Epithelial cell of proximal tubule (primary cell): ENCODE data around the gene AP5B1. TPM values are rescaled to one million over a fixed set of nuclear protein-coding genes. Genes with fewer than 3 reads are reported as not detected.
"Not testable (repeated sequence)": the region's sequence is repeated elsewhere in the genome, so short reads cannot be mapped to it uniquely, and the experiment has no call there.

Experiments used
- DNase-seq: peaks from one replicate; pipeline ENCODE4 v3.0.0-alpha.2; 2011; ENCODE audit warnings: low read depth
- H3K4me3 ChIP-seq: 2 replicates; pipeline ENCODE4 v1.5.1; 2011; ENCODE audit warnings: low read depth, mild to moderate bottlenecking, low read length
- CTCF ChIP-seq: conservative IDR thresholded peaks from 2 replicates; pipeline ENCODE4 v1.5.1; 2012; ENCODE audit warnings: low read depth, mild to moderate bottlenecking, low read length
- total RNA-seq: library from RNA; depleted of rRNA; stranded (reverse); fragments of >200 nt; gene quantifications from 2 replicates; pipeline ENCODE4 v1.2.3, GENCODE V29; 2015

The AP5B1 gene
- total RNA-seq, 1 donor from 2014 or later, result 17.9 TPM

DNA sequence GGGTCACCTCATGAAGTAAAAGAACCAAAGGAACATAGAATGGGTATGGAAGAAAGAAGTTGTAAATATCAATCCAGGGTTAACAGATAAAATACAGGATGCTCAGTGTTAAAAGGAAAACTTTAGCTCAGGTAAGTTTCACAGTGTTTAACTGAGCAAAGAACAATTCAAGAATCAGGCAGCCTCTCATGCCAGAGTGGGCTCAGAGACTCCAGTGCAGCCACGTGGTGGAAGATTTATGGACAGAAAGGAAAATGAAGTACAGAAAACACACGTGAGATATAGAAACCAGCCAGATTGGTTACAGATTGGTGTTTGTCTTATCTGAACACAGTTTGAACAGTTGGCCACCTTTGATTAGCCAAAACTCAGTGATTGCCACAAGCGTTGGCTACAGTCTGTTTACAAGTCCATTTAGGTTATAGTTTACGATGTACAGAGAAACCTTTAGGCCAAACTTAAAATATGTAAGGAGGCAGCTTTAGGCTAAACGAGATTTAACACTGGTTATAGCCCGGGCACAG, 9.1 kb downstream of the AP5B1 start:
- no peak for TF ChIP-seq CTCF
- no peak overlapping the region for H3K4me3 ChIP-seq
- no peak for DNase-seq

DNA sequence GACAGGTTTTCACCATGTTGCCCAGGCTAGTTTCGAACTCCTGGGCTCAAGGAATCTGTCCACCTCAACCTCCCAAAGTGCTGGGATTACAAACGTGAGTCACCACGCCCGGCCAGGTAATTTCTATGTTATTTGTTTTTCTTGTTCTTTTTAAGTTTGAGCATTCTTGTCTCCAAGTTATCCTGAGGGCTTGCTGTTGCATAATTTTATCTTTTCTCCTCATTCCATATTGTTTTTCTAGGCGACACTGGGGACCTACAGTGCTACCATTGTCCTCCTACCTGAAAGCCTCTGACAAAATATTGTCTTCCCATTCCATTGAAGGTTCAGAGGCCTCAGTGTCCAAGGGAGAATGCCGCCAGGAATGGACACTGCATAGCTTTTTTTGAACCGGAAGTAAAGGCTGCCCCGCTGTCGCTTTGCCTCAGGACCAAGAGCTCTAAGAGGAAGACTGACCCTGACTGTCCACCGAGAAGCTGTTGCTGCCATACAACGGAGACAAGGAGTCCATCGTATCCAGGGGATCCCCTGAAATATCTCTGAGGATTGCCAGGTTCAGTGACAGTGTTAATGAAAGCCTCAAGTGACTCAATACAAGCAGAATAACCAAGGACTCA, 9.7 kb downstream of the AP5B1 start:
- DNase-seq, result no peak
- H3K4me3 ChIP-seq, result no peak overlapping the region
- no peak for TF ChIP-seq CTCF

DNA sequence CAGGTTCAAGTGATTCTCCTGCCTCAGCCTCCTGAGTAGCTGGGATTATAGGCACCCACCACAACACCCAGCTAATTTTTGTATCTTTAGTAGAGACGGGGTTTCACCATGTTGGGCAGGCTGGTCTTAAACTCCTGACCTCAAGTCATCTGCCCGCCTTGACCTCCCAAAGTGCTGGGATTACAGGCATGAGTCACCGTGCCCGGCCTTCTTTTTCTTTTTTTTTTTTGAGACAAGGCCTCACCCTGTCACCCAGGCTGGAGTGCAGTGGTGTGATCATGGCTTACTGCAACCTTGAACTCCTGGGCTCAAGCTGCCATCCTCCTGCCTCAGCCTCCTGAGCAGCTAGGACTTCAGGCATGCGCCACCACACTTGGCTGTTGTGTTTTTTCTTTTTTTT, 13.0 kb downstream of the AP5B1 start:
- DNase-seq, result not testable (repeated sequence)

GRCh38 chr11:65767406-65767805, 13.4 kb downstream of the AP5B1 start:
- no peak overlapping the region for H3K4me3 ChIP-seq
- DNase-seq, result no peak
- no peak for TF ChIP-seq CTCF

More for the DNA sequence above, 13.0 kb downstream of the AP5B1 start:
- H3K4me3 ChIP-seq, result not testable (repeated sequence)

- no peak overlapping the region for H3K4me3 ChIP-seq
- no peak for TF ChIP-seq CTCF
- no peak for DNase-seq
These were observed 14.2 kb downstream of the AP5B1 start for GRCh38 chr11:65766535-65766934.

DNA sequence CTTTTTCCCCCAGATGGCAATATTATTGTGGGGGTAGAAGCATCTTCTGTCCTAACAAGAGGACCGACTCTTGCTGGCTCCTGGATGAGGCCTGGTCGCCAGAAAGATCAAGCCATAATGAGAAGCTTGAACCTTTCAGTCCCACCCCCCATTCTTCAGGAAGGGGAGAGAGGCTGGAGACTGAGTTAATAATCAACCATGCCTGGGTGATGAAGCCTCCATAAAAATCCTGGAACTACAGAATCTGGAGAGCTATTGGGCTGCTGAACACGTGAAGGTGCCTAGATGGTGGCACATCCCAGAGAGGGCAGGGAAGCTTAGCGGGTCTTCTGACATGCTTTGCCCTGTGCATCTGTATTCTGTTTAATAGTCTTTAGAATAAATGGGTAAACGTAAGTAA, 16.3 kb downstream of the AP5B1 start:
- no peak for DNase-seq
- TF ChIP-seq CTCF, result no peak
- H3K4me3 ChIP-seq, result no peak overlapping the region

- not testable (repeated sequence) for H3K4me3 ChIP-seq, DNase-seq
These were observed 18.0 kb downstream of the AP5B1 start for GRCh38 chr11:65762816-65763215.

- not testable (repeated sequence) for H3K4me3 ChIP-seq, DNase-seq
These were observed 18.6 kb downstream of the AP5B1 start for GRCh38 chr11:65762169-65762568.

GRCh38 chr11:65745049-65745448, 35.7 kb downstream of the AP5B1 start:
- no peak for TF ChIP-seq CTCF
- H3K4me3 ChIP-seq, result no peak overlapping the region
- no peak for DNase-seq
